SKM-1 (cell line): Measurements from ENCODE around the gene CHAT.

Experiments used
- DNase-seq: peaks from one replicate; lab custom pipeline; 2025; ENCODE audit not compliant: unreplicated experiment; lab: John Stamatoyannopoulos, UW

Gene CHAT

GRCh38 chr10:49611816-49612512, 1.9 kb upstream of the CHAT start:
- DNase-seq, result no peak

- no peak for DNase-seq
Measured at GRCh38 chr10:49612513-49613164, 1.2 kb upstream of the CHAT start.

- no peak for DNase-seq
Measured at GRCh38 chr10:49613165-49613881, 514 bp upstream of the CHAT start.

DNA sequence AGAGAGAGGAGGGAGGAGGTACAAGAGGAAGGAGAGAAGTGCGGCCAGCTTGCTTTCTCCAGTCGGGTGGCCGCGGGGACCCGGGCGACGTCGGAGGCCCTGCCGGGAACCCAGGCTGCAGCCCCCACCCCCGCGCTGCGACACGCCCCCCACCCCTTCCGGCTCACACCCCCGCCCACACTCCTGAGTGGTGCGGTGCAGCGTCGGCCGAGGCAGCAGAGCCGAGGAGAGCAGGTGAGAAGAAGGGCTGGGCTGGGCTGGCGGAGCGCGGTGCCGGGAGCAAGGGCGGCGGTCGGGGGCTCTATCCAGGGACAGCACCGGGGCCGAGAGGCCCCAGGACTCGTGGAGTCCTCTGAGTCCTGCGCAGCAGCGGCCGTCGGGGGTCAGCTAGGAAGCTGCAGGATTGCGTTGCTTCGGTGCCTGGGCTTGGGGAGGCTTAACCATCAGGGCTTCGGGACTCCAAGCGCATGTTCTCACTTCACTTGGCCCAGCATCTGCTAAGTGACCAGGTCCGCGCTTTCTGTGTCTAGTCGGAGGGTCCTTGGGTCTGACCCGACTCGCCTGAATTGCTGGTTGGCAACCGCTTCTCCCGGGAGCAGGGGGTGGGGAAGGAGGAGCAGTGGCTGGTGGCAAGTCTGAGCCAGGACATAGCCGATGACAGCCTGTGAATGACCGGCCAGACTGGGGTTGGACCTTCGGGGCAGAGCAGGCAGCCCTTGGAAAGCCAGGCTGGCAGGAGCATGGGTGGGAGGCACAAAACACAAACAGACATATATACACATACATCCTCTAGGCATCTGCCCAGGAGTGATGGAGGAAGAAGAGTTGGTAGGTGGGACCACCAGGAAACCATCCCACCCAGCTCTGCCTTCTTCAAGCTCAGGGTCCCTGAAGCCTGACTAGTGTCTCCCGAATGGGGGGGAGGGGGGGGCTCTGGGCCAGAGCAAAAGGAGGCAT, 683 bp downstream of the CHAT start:
- DNase-seq, result no peak

DNA sequence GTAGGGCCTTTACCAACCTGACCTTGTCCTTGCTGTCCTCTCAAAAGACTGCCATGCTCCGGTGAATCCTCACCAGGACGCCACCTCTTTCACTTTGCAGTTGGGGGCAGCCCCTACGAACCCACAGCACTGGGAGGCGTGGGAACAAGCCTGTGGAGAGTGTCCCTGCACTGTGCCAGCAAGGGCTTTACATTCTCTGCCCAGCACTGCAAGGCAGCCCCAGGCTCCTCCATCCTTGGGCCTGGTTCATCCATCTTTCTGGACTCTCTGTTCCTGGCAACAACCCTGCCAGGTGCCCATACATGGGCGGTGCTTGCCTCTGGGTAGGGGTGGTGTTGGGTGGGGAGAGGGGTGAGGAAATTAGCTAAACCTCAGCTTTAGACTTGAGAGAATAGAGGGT, 1.4 kb downstream of the CHAT start:
- DNase-seq, result no peak

GRCh38 chr10:49615721-49616120, 1.9 kb downstream of the CHAT start:
- DNase-seq, result no peak

DNA sequence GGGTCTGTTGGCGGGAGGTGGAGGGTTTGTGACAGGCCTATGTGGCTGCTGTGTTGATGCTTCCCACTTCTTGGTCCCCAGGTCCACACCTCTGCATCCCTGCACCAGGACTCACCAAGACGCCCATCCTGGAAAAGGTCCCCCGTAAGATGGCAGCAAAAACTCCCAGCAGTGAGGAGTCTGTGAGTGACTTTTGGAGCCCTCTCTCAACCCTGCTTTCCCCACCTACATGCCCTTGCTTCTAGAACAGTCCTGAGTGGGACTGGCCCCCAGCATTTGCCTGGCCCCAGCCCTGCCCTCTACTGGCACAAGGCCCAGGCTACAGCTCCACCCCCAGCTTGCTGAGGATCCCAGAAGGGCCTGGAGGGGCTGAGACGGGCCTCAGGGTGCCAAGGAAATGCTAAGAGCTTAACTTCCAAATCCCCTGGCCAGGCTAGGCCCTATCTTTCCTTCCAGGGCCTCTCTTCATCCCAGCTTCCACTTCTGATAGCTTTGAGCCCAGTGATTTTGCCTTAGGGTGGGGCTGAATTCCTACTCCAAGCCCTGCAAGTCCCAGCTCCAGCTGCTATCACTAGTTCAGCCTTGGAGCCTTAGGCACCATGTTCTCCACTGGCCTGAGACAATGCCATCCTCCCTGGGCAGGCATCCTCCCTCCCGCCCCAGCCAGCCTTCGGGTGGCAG, 2.7 kb downstream of the CHAT start:
- no peak for DNase-seq

GRCh38 chr10:49617121-49618020, 3.5 kb downstream of the CHAT start:
- DNase-seq, result no peak

GRCh38 chr10:49618821-49619220, 5.0 kb downstream of the CHAT start:
- DNase-seq, result no peak

- no peak for DNase-seq
Measured at GRCh38 chr10:49619613-49620012, 5.8 kb downstream of the CHAT start.

DNA sequence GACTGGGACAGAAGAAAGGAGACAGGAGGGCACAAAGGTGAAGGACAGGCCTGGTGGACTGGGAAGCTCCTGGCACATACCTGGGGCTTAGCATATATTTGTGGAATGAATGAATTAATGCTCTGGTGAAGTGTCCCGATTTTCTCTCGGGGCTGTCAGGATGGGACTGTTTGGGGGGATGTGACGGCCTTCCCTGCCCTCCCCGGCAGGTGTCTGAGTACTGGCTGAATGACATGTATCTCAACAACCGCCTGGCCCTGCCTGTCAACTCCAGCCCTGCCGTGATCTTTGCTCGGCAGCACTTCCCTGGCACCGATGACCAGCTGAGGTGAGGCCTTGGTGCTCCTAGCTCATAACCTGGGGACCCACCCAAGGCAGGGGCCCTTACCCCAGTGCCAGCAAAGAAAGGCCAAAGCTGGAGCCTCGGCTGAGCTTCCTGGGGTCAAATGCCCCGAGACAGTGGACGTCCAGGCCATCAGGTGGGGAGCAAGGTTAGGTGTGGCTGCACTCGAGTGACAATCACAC, 6.5 kb downstream of the CHAT start:
- DNase-seq, result no peak

- DNase-seq, result no peak
Measured at GRCh38 chr10:49620841-49621378, 7.1 kb downstream of the CHAT start.

DNA sequence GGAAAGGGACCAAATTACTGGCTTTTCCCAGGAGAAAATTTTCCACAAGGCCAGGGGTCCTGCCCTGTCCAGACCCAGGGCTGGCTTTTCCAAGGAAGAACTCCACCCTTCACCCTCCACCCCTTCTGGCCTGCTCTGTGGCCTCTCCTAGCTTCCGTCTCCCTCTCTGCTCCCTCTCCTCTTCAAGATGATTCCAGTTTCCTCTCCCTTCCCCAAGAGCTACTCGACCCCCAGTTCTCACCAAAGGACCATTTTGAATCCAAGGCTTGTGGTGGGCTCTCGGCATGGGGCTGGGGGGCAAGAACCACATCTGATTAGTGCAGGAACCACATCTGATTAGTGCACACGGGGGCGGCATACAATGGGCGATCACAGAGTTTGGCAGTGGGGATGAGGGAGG, 7.7 kb downstream of the CHAT start:
- DNase-seq, result no peak

GRCh38 chr10:49622426-49623425, 8.9 kb downstream of the CHAT start:
- no peak for DNase-seq

DNA sequence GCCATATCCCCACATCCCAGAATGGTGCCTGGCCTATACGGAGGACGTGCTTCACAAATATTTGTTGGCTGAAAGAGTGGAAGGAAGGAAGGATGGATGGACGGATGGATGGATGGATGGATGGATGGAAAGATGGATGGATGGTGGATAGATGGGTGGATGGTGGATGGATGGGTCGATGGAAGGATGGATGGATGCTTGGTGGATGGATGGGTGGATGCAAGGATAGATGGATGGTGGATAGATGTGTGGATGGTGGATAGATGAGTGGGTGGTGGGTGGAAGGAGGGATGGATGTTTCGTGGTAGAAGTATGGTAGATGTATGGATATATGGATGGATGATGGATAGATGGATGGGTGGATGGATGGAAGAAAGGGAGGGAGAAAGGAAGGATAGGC, 10.8 kb downstream of the CHAT start:
- no peak for DNase-seq

- no peak for DNase-seq
Measured at GRCh38 chr10:49625411-49625810, 11.6 kb downstream of the CHAT start.

DNA sequence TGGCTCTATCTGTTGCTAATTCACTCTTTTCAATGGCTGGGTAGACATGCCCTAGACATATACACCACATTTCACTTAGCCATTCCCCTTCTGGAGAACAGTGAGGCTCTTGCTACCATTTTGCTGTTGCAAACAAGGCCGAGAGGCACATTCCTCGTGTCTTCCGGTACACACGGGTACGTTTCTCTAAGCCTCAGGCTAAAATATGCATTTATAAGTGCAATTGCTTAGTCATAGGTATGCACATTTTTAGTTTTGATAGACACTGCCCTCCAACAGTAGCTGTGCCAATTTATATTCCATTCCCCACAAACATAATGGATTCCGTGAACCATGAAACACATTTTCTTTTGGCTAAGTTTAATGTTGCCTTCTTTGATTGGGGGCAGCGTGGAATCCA, 13.2 kb downstream of the CHAT start:
- DNase-seq, result no peak
